ENCODE measurements around the gene DPH7. TPM values are rescaled to one million over a fixed set of nuclear protein-coding genes. Genes with fewer than 3 reads are reported as not detected.

Gene DPH7
- total RNA-seq, 1 donor from 2014 or later, result 32.2 TPM

GRCh38 chr9:137545123-137545522 is 33.6 kb downstream of the DPH7 start:
- TF ChIP-seq CTCF (IDR thresholded peaks at IDR 0.05; ENCODE audit: unreplicated experiment), result no peak
- no peaks in the 10 kb centered on the region for H3K9me3 Mint-ChIP-seq (ENCODE audit: unreplicated experiment)
- H3K36me3 Mint-ChIP-seq (ENCODE audit: low read depth, unreplicated experiment), result peaks cover 6% of the 10 kb centered on the region
- peaks cover 13% of the 10 kb centered on the region for H3K27me3 Mint-ChIP-seq (ENCODE audit: unreplicated experiment)
- peaks cover 1% of the 10 kb centered on the region for H3K4me1 Mint-ChIP-seq (ENCODE audit: unreplicated experiment)
- DNase-seq (ENCODE audit: low spot score), result no peak
- H3K4me3 Mint-ChIP-seq (ENCODE audit: unreplicated experiment), result no peak overlapping the region
- no peak overlapping the region for H3K27ac Mint-ChIP-seq (ENCODE audit: unreplicated experiment)

GRCh38 chr9:137544176-137544760 is 34.5 kb downstream of the DPH7 start:
- Mint-ChIP-seq H3K36me3 (ENCODE audit: low read depth, unreplicated experiment) (peaks cover 6% of the 10 kb centered on the region), H3K9me3 (ENCODE audit: unreplicated experiment) (no peaks in the 10 kb centered on the region), H3K4me3 (ENCODE audit: unreplicated experiment) (no peak overlapping the region), H3K4me1 (ENCODE audit: unreplicated experiment) (no peaks in the 10 kb centered on the region), H3K27me3 (ENCODE audit: unreplicated experiment) (peaks cover 10% of the 10 kb centered on the region), H3K27ac (ENCODE audit: unreplicated experiment) (no peak overlapping the region)
- no peak for TF ChIP-seq CTCF (IDR thresholded peaks at IDR 0.05; ENCODE audit: unreplicated experiment)
- DNase-seq (ENCODE audit: low spot score), result no peak

GRCh38 chr9:137543237-137543963 is 35.3 kb downstream of the DPH7 start:
- no peak for TF ChIP-seq CTCF (IDR thresholded peaks at IDR 0.05; ENCODE audit: unreplicated experiment)
- no peaks in the 10 kb centered on the region for H3K4me1 Mint-ChIP-seq (ENCODE audit: unreplicated experiment)
- no peak for DNase-seq (ENCODE audit: low spot score)
- peaks cover 6% of the 10 kb centered on the region for H3K36me3 Mint-ChIP-seq (ENCODE audit: low read depth, unreplicated experiment)
- no peak overlapping the region for H3K27ac Mint-ChIP-seq (ENCODE audit: unreplicated experiment)
- H3K9me3 Mint-ChIP-seq (ENCODE audit: unreplicated experiment), result no peaks in the 10 kb centered on the region
- no peak overlapping the region for H3K4me3 Mint-ChIP-seq (ENCODE audit: unreplicated experiment)
- peaks cover 10% of the 10 kb centered on the region for H3K27me3 Mint-ChIP-seq (ENCODE audit: unreplicated experiment)

- no peak for TF ChIP-seq CTCF (IDR thresholded peaks at IDR 0.05; ENCODE audit: unreplicated experiment)
- Mint-ChIP-seq H3K27me3 (ENCODE audit: unreplicated experiment) (peaks cover 11% of the 10 kb centered on the region), H3K27ac (ENCODE audit: unreplicated experiment) (no peak overlapping the region), H3K9me3 (ENCODE audit: unreplicated experiment) (no peaks in the 10 kb centered on the region), H3K4me3 (ENCODE audit: unreplicated experiment) (no peak overlapping the region), H3K4me1 (ENCODE audit: unreplicated experiment) (no peaks in the 10 kb centered on the region), H3K36me3 (ENCODE audit: low read depth, unreplicated experiment) (peaks cover 6% of the 10 kb centered on the region)
- no peak for DNase-seq (ENCODE audit: low spot score)
Observed at GRCh38 chr9:137542486-137542885, 36.2 kb downstream of the DPH7 start.

- Mint-ChIP-seq H3K4me3 (ENCODE audit: unreplicated experiment) (no peak overlapping the region), H3K27ac (ENCODE audit: unreplicated experiment) (no peak overlapping the region), H3K4me1 (ENCODE audit: unreplicated experiment) (peaks cover 9% of the 10 kb centered on the region), H3K36me3 (ENCODE audit: low read depth, unreplicated experiment) (peaks cover 8% of the 10 kb centered on the region), H3K9me3 (ENCODE audit: unreplicated experiment) (no peaks in the 10 kb centered on the region), H3K27me3 (ENCODE audit: unreplicated experiment) (peaks cover 8% of the 10 kb centered on the region)
- no peak for TF ChIP-seq CTCF (IDR thresholded peaks at IDR 0.05; ENCODE audit: unreplicated experiment)
- no peak for DNase-seq (ENCODE audit: low spot score)
Observed at GRCh38 chr9:137540536-137540935, 38.2 kb downstream of the DPH7 start.
